Esophagus squamous epithelium (tissue), 5 donors: ENCODE results near the gene RTL1. TPM values are rescaled to one million over a fixed set of nuclear protein-coding genes. Genes with fewer than 3 reads are reported as not detected.

Source experiments
- DNase-seq: peaks from one replicate; lab custom pipeline; 2025; lab: John Stamatoyannopoulos, UW
- H3K27ac ChIP-seq, 4 donors: fragments of 200-600 bp; sonication (generic); one replicate each; pipeline ENCODE4 v1.5.1; 2016 to 2019; ENCODE audit warnings: mild to moderate bottlenecking in 1 of 4
- H3K27me3 ChIP-seq, 4 donors: fragments of 200-600 bp; sonication (generic); 1 replicate in 3 of 4; 2 replicates in 1 of 4; pipeline versions ENCODE4 v1.5.1 to v1.6.0; 2017 to 2021; ENCODE audit warnings: antibody characterized with exemption in 1 of 4
- H3K36me3 ChIP-seq, 3 donors: fragments of 200-600 bp; sonication (generic); one replicate each; pipeline ENCODE4 v1.5.1; 2016 to 2019
- H3K4me1 ChIP-seq, 3 donors: fragments of 200-600 bp; sonication (generic); one replicate each; pipeline ENCODE4 v1.5.1; 2017 to 2019
- H3K4me3 ChIP-seq, 4 donors: fragments of 200-600 bp; sonication (generic); 1 replicate in 3 of 4; 2 replicates in 1 of 4; pipeline ENCODE4 v1.5.1; 2016 to 2019; ENCODE audit warnings: mild to moderate bottlenecking in 2 of 4, moderate library complexity in 1 of 4
- H3K9me3 ChIP-seq, 3 donors: fragments of 200-600 bp; sonication (generic); one replicate each; pipeline ENCODE4 v1.5.1; 2016 to 2019
- POLR2A ChIP-seq, 4 donors: fragments of 450-650 bp; IDR thresholded peaks; one replicate each; pipeline ENCODE4 v1.6.1; 2017; ENCODE audit warnings: antibody characterized with exemption in 4 of 4, mild to moderate bottlenecking in 4 of 4, moderate library complexity in 3 of 4
- WGBS, 2 donors: methylation state at CpG; one replicate each; pipeline ENCODE4 v1.1.5; 2018; 5-methylcytosine and 5-hydroxymethylcytosine counted together
- intact Hi-C: fragments of 100-400 bp; cut with DNase I; formaldehyde crosslinking; loops from one replicate; pipeline ENCODE4 v1.15.0; 2022
- total RNA-seq, 4 donors: library from RNA; depleted of rRNA; stranded (reverse); fragments of >200 nt; gene quantifications; one replicate each; pipeline ENCODE4 v1.1.0, GENCODE V29; 2016
- TF ChIP-seq, protein P1 (sequence below), 6 experiments: fragments of 450-650 bp in 4 of 6; fragments of 200-600 bp in 2 of 6; sonication (generic) in 2 of 6; IDR thresholded peaks; one replicate each; pipeline ENCODE4 v1.5.1; 2016 to 2019; ENCODE audit warnings: antibody characterized with exemption in 6 of 6, mild to moderate bottlenecking in 4 of 6, moderate library complexity in 4 of 6
- donor health status: DM: yes; HTN: yes; CAD: no.

The RTL1 gene
- total RNA-seq, 4 donors from 2014 or later: not detected

DNA sequence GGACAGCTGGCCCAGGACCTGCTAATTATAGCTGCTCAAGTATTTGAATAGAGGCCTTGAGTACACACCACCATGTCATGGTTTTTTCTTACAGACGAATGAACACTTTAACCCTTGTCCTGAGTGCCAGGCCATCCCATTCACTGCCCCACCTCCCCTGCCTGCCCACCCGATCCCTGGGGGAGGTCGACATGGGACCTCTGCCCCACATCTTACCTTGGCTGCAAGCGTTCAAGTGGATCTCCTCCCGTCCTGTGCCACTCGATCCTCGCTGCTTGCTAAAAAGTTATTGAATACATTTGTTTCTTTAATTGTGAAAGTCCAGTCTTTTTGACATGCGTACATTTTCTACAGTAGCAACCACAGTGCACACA, 10.3 kb downstream of the RTL1 start:
- intact Hi-C loops: no loop called here
- DNase-seq: no peak
- no peak for TF ChIP-seq POLR2A (IDR thresholded peaks at IDR 0.05)
- TF ChIP-seq, protein P1, sequence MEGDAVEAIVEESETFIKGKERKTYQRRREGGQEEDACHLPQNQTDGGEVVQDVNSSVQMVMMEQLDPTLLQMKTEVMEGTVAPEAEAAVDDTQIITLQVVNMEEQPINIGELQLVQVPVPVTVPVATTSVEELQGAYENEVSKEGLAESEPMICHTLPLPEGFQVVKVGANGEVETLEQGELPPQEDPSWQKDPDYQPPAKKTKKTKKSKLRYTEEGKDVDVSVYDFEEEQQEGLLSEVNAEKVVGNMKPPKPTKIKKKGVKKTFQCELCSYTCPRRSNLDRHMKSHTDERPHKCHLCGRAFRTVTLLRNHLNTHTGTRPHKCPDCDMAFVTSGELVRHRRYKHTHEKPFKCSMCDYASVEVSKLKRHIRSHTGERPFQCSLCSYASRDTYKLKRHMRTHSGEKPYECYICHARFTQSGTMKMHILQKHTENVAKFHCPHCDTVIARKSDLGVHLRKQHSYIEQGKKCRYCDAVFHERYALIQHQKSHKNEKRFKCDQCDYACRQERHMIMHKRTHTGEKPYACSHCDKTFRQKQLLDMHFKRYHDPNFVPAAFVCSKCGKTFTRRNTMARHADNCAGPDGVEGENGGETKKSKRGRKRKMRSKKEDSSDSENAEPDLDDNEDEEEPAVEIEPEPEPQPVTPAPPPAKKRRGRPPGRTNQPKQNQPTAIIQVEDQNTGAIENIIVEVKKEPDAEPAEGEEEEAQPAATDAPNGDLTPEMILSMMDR (IDR thresholded peaks at IDR 0.05): no peak
- Histone ChIP-seq H3K4me1 (no peaks in the 10 kb centered on the region), H3K4me3 (no peak overlapping the region), H3K27me3 (peaks cover 0 to 36% (median 0%) of the 10 kb centered on the region in 4 donors), H3K27ac (no peak overlapping the region), H3K9me3 (no peaks in the 10 kb centered on the region), H3K36me3 (no peaks in the 10 kb centered on the region)
- 73 to 90% methylated on average over 8 of the region's 8 CpGs for WGBS, 2 donors

DNA sequence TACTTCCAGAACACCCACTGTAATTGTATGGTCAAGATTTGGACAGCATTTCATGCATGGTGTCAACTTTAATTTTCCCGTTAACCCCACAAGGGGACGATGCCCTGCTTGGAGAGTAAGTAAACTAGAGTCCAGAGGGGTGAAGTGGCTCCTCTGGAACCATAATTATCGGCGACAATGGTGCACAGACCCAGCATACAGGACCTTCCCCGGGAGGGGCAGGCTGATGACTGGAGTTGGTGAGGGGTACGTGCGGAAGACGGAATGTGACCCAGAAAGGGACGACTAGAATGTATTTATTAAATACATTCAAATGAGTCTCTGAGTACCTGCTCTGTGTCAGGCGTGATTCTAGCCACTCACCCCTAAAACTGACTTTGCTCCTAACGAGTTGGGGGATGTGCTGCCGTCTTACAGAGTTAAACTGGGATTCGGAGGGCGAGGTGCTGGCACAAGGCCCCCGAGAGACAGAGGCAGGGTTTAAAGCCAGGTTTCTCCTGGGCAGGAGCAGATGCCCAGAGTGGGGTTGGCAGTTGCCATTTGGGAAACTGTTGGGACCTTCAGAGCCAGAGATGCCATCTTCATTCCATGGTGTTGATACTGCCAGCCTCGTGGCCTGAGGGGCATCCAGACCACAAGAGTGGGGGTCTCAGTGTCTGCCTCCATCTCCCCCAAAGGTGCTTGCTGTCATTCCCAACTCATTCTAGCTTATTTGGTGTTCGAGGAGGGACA, 10.9 kb downstream of the RTL1 start:
- 76 to 88% methylated on average over 15 to 17 of the region's 17 CpGs for WGBS, 2 donors
- Histone ChIP-seq H3K27ac (no peak overlapping the region), H3K4me1 (no peaks in the 10 kb centered on the region), H3K9me3 (no peaks in the 10 kb centered on the region), H3K4me3 (no peak overlapping the region), H3K36me3 (no peaks in the 10 kb centered on the region), H3K27me3 (peaks cover 0 to 35% (median 0%) of the 10 kb centered on the region in 4 donors)
- intact Hi-C loops: no loop called here
- TF ChIP-seq, protein P1 (IDR thresholded peaks at IDR 0.05): no peak
- DNase-seq: no peak

DNA sequence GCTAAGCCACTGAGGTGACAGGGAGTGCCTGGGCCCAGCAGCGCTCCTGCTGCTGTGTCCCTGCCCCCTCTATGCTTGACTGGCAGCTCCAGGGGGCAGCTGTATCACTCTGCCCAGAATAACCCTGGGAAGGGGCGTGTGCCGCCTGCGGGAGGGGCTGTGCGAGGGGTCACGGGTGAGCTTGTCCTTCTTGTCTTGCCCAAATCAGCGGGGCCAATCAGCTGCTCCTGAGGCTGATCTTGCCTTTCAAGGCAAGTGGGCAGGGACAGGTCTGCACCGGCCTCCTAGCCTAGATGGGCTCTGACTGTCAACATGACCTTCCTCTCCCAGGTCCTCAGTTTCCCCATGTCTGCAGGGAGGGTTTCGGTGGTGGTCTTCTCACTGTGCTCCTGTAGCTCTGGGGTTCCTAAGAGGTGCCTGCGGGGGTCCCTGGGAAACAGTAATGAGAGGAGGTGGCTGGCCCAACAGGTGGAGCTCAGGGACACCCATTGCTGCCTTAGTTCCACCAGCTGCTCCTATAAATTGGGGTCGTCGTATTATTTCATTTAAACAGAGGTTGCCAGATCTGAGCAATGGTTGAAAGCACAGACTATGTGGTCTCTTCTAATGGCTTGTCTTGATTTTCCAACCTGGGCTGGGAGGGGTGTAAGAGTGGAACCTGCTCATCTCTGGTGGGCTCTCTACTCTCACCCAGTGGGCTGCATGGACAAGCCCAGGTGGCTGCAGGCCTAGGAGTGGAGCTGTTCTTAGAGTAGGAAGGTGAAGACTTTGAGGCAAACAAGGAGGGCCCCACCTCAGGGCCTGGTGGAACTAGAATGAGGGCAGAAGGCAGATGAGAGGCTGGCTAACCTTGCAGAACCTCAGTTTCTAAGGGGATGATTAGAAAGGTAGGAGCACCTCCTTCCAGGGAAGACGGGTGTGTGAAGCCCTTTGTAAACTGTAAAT, 11.7 kb downstream of the RTL1 start:
- H3K9me3 ChIP-seq: no peaks in the 10 kb centered on the region
- no peaks in the 10 kb centered on the region for H3K4me1 ChIP-seq
- peaks cover 0 to 29% (median 0%) of the 10 kb centered on the region in 4 donors for H3K27me3 ChIP-seq
- H3K27ac ChIP-seq: no peak overlapping the region
- no peaks in the 10 kb centered on the region for H3K36me3 ChIP-seq
- intact Hi-C loops: no loop called here
- no peak for DNase-seq
- 85 to 90% methylated on average over 3 to 7 of the region's 13 CpGs for WGBS, 2 donors
- H3K4me3 ChIP-seq: no peak overlapping the region
- TF ChIP-seq, protein P1 (IDR thresholded peaks at IDR 0.05): no peak
- TF ChIP-seq POLR2A (IDR thresholded peaks at IDR 0.05): no peak

DNA sequence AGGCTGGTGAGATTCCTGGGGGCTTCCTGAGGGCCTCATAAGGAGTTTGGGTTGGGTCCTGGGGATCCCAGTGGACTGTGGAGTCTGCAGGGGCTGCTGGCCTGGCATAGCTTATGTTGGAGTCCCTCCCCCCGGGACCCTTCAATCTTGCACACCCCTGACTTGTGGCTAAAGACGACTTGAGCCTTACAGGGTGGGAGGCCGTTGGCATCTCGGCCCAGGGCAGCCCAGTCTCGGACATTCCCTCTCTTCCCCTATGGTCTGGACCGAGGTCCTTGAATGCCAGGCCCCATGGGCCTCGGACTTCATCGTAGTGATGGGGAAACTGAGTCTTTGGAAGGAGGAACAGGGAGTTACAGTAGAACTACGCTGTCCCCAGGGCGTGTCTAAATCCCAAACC, 12.5 kb downstream of the RTL1 start:
- WGBS, 2 donors: 64 to 75% methylated on average over 3 to 7 of the region's 10 CpGs
- DNase-seq: no peak
- no peaks in the 10 kb centered on the region for H3K36me3 ChIP-seq
- no peaks in the 10 kb centered on the region for H3K4me1 ChIP-seq
- H3K27ac ChIP-seq: no peak overlapping the region
- TF ChIP-seq, protein P1 (IDR thresholded peaks at IDR 0.05): no peak
- TF ChIP-seq POLR2A (IDR thresholded peaks at IDR 0.05): no peak
- intact Hi-C loops: no loop called here
- peaks cover 0 to 22% (median 0%) of the 10 kb centered on the region in 4 donors for H3K27me3 ChIP-seq
- H3K9me3 ChIP-seq: no peaks in the 10 kb centered on the region
- no peak overlapping the region for H3K4me3 ChIP-seq
